Measurements from ENCODE around the gene STAT4.

Gene STAT4

GRCh38 chr2:191173206-191173605, 22.4 kb upstream of the STAT4 start:
- DNase-seq = no peak
- ATAC-seq = no peak

GRCh38 chr2:191171708-191172355, 21.0 kb upstream of the STAT4 start:
- ATAC-seq = peak; percentile 49
- no peak for DNase-seq

GRCh38 chr2:191171286-191171685, 20.5 kb upstream of the STAT4 start:
- no peak for DNase-seq
- ATAC-seq = no peak

GRCh38 chr2:191170773-191171172, 20.0 kb upstream of the STAT4 start:
- ATAC-seq (peak; percentile 52), DNase-seq (no peak)

GRCh38 chr2:191170301-191170636, 19.5 kb upstream of the STAT4 start:
- ATAC-seq = no peak
- DNase-seq = no peak

GRCh38 chr2:191169456-191170300, 18.9 kb upstream of the STAT4 start:
- DNase-seq (no peak), ATAC-seq (peak; percentile 70)

- no peak for ATAC-seq
- DNase-seq = no peak
Measured at GRCh38 chr2:191167766-191168165, 17.0 kb upstream of the STAT4 start.

- DNase-seq (no peak), ATAC-seq (no peak)
Measured at GRCh38 chr2:191166756-191167445, 16.1 kb upstream of the STAT4 start.

- ATAC-seq (no peak), DNase-seq (no peak)
Measured at GRCh38 chr2:191166111-191166755, 15.4 kb upstream of the STAT4 start.

- peak; percentile 59 for ATAC-seq
- no peak for DNase-seq
Measured at GRCh38 chr2:191165176-191165643, 14.4 kb upstream of the STAT4 start.

GRCh38 chr2:191158747-191159146, 8.0 kb upstream of the STAT4 start:
- ATAC-seq (no peak), DNase-seq (no peak)

- ATAC-seq (no peak), DNase-seq (no peak)
Measured at GRCh38 chr2:191158193-191158592, 7.4 kb upstream of the STAT4 start.

GRCh38 chr2:191155608-191156071, 4.8 kb upstream of the STAT4 start:
- no peak for ATAC-seq
- no peak for DNase-seq

GRCh38 chr2:191153716-191154115, 2.9 kb upstream of the STAT4 start:
- DNase-seq = no peak
- no peak for ATAC-seq

- ATAC-seq (peak; percentile 11), DNase-seq (no peak)
Measured at GRCh38 chr2:191152482-191153240, 1.9 kb upstream of the STAT4 start.

- ATAC-seq (peak; percentile 10), DNase-seq (peak; percentile 42)
Measured at GRCh38 chr2:191151331-191151730, 537 bp upstream of the STAT4 start.

- no peak for ATAC-seq
- no peak for DNase-seq
Measured at GRCh38 chr2:191150230-191150599, 579 bp downstream of the STAT4 start.

GRCh38 chr2:191149391-191149790, 1.4 kb downstream of the STAT4 start:
- DNase-seq (no peak), ATAC-seq (no peak)

GRCh38 chr2:191148791-191149190, 2.0 kb downstream of the STAT4 start:
- ATAC-seq = peak; percentile 20
- DNase-seq = no peak

- ATAC-seq = no peak
- no peak for DNase-seq
Measured at GRCh38 chr2:191148281-191148680, 2.5 kb downstream of the STAT4 start.

- ATAC-seq (no peak), DNase-seq (no peak)
Measured at GRCh38 chr2:191145769-191146471, 4.9 kb downstream of the STAT4 start.
